ENCODE measurements around the gene CPLX3.

DNA sequence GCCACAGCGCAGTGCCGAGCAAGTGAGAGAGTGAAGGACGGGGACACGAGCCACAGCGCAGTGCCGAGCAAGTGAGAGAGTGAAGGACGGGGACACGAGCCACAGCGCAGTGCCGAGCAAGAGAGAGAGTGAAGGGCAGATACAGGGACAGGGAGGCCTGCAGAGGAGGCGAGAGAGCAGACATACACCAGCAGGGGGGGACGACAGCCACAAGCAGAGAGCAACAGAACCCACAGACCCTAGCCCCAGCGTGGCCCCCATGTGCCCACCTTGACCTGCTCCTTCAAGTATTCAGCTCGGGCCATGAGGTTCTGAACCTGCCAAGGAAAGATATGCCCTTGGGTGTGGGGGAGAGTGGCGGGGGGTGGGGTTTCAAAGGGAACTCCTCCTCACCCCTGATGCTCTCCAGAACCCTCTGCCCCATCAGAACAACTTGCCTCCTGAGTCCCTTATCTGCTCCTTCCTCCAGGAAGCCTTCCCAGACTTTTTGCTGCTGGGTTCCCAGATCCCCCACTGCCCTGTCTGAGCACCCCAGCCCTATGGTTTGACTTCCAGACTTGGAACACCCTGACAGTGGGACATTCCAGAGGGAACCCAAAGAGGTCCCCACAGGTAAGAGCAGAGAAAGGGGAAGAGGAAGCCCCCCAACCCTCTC lies 11.2 kb downstream of the CPLX3 start:
- TF ChIP-seq, protein P1, sequence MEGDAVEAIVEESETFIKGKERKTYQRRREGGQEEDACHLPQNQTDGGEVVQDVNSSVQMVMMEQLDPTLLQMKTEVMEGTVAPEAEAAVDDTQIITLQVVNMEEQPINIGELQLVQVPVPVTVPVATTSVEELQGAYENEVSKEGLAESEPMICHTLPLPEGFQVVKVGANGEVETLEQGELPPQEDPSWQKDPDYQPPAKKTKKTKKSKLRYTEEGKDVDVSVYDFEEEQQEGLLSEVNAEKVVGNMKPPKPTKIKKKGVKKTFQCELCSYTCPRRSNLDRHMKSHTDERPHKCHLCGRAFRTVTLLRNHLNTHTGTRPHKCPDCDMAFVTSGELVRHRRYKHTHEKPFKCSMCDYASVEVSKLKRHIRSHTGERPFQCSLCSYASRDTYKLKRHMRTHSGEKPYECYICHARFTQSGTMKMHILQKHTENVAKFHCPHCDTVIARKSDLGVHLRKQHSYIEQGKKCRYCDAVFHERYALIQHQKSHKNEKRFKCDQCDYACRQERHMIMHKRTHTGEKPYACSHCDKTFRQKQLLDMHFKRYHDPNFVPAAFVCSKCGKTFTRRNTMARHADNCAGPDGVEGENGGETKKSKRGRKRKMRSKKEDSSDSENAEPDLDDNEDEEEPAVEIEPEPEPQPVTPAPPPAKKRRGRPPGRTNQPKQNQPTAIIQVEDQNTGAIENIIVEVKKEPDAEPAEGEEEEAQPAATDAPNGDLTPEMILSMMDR (IDR thresholded peaks at IDR 0.05), result no peak
- no peak for TF ChIP-seq POLR2A (IDR thresholded peaks at IDR 0.05)
